Measurements from ENCODE around the gene MID1. TPM values are rescaled to one million over a fixed set of nuclear protein-coding genes. Genes with fewer than 3 reads are reported as not detected.

MID1 gene
- total RNA-seq, 1 experiment from 2014 or later: 79.5 TPM

GRCh38 chrX:10414156-10414824 is 206.1 kb downstream of the MID1 start:
- no peak overlapping the region for H3K4me3 ChIP-seq
- intact Hi-C loops (cut with micrococcal nuclease; ENCODE audit: unreplicated experiment): no loop called here
- H3F3A ChIP-seq (ENCODE audit: insufficient read depth, low read depth): no peaks in the 10 kb centered on the region
- no peaks in the 10 kb centered on the region for H3K9me2 ChIP-seq (ENCODE audit: insufficient read depth)
- peaks cover 15% of the 10 kb centered on the region for H3K4me1 ChIP-seq (replicated peaks; ENCODE audit: insufficient read depth)
- H3K27me3 ChIP-seq (ENCODE audit: insufficient read depth, low read depth): no peaks in the 10 kb centered on the region
- DNase-seq: no peak
- ChIA-PET CTCF (no interaction called here), POLR2A (ENCODE audit: unreplicated experiment) (interaction anchor here (0.7 kb wide), 1 partner anchor 36 kb away, joined by 5 read pairs; no protein-coding TSS in a partner anchor)
- H4K20me1 ChIP-seq (ENCODE audit: insufficient read depth): no peaks in the 10 kb centered on the region
- no peak overlapping the region for H3K4me2 ChIP-seq
- no peaks in the 10 kb centered on the region for H3K79me2 ChIP-seq (ENCODE audit: low read depth)
- H3K36me3 ChIP-seq (ENCODE audit: low read depth): no peaks in the 10 kb centered on the region
- no peak for TF ChIP-seq CTCF (conservative IDR thresholded peaks at IDR 0.05)
- no peak for TF ChIP-seq EZH2 (IDR thresholded peaks at IDR 0.05; ENCODE audit: low read depth)
- no peak overlapping the region for H3K27ac ChIP-seq
- no peak overlapping the region for H2AFZ ChIP-seq
- no peaks in the 10 kb centered on the region for H3K9me3 ChIP-seq (ENCODE audit: insufficient read depth, low read depth)
- no TSS peak for BruUV-seq (replicated peaks)

GRCh38 chrX:10404436-10404835 is 215.9 kb downstream of the MID1 start:
- Histone ChIP-seq H3K4me1 (replicated peaks; ENCODE audit: insufficient read depth) (no peaks in the 10 kb centered on the region), H3K79me2 (ENCODE audit: low read depth) (no peaks in the 10 kb centered on the region), H3K27me3 (ENCODE audit: insufficient read depth, low read depth) (no peaks in the 10 kb centered on the region), H3K9me3 (ENCODE audit: insufficient read depth, low read depth) (no peaks in the 10 kb centered on the region), H3K9me2 (ENCODE audit: insufficient read depth) (no peaks in the 10 kb centered on the region), H3K4me2 (no peak overlapping the region), H3K36me3 (ENCODE audit: low read depth) (no peaks in the 10 kb centered on the region), H3K4me3 (no peak overlapping the region), H4K20me1 (ENCODE audit: insufficient read depth) (no peaks in the 10 kb centered on the region), H2AFZ (no peak overlapping the region), H3K27ac (no peak overlapping the region), H3F3A (ENCODE audit: insufficient read depth, low read depth) (no peaks in the 10 kb centered on the region)
- DNase-seq: no peak
- intact Hi-C loops (cut with micrococcal nuclease; ENCODE audit: unreplicated experiment): no loop called here
- TF ChIP-seq EZH2 (IDR thresholded peaks at IDR 0.05; ENCODE audit: low read depth): no peak
- TF ChIP-seq CTCF (conservative IDR thresholded peaks at IDR 0.05): no peak
- POLR2A ChIA-PET (ENCODE audit: unreplicated experiment): no interaction called here
- BruUV-seq (replicated peaks): no TSS peak
- CTCF ChIA-PET: no interaction called here

GRCh38 chrX:10401239-10401638 is 219.1 kb downstream of the MID1 start:
- H3K9me2 ChIP-seq (ENCODE audit: insufficient read depth): no peaks in the 10 kb centered on the region
- ChIA-PET POLR2A (ENCODE audit: unreplicated experiment) (no interaction called here), CTCF (no interaction called here)
- no peaks in the 10 kb centered on the region for H3F3A ChIP-seq (ENCODE audit: insufficient read depth, low read depth)
- no peaks in the 10 kb centered on the region for H4K20me1 ChIP-seq (ENCODE audit: insufficient read depth)
- no peaks in the 10 kb centered on the region for H3K27me3 ChIP-seq (ENCODE audit: insufficient read depth, low read depth)
- no peak for DNase-seq
- no peak overlapping the region for H3K4me3 ChIP-seq
- H3K4me1 ChIP-seq (replicated peaks; ENCODE audit: insufficient read depth): no peaks in the 10 kb centered on the region
- H3K4me2 ChIP-seq: no peak overlapping the region
- TF ChIP-seq CTCF (conservative IDR thresholded peaks at IDR 0.05) (peak; percentile 33; the same call in 1 of the 2 replicates), EZH2 (IDR thresholded peaks at IDR 0.05; ENCODE audit: low read depth) (no peak)
- no peaks in the 10 kb centered on the region for H3K79me2 ChIP-seq (ENCODE audit: low read depth)
- no peak overlapping the region for H3K27ac ChIP-seq
- no peak overlapping the region for H2AFZ ChIP-seq
- no peaks in the 10 kb centered on the region for H3K9me3 ChIP-seq (ENCODE audit: insufficient read depth, low read depth)
- intact Hi-C loops (cut with micrococcal nuclease; ENCODE audit: unreplicated experiment): no loop called here
- no TSS peak for BruUV-seq (replicated peaks)
- no peaks in the 10 kb centered on the region for H3K36me3 ChIP-seq (ENCODE audit: low read depth)

Measured in PC-9 (cell line).